Colon (tissue), 2 donors: ENCODE data around the gene PNPLA6.

Experiments
- FAIRE-seq: peaks from 2 replicates; lab custom pipeline; 2012; peaks lifted over from hg19 to GRCh38; lab: Jason Lieb, UNC
- donor health status: control.
- donor health status: control.

Gene PNPLA6

DNA sequence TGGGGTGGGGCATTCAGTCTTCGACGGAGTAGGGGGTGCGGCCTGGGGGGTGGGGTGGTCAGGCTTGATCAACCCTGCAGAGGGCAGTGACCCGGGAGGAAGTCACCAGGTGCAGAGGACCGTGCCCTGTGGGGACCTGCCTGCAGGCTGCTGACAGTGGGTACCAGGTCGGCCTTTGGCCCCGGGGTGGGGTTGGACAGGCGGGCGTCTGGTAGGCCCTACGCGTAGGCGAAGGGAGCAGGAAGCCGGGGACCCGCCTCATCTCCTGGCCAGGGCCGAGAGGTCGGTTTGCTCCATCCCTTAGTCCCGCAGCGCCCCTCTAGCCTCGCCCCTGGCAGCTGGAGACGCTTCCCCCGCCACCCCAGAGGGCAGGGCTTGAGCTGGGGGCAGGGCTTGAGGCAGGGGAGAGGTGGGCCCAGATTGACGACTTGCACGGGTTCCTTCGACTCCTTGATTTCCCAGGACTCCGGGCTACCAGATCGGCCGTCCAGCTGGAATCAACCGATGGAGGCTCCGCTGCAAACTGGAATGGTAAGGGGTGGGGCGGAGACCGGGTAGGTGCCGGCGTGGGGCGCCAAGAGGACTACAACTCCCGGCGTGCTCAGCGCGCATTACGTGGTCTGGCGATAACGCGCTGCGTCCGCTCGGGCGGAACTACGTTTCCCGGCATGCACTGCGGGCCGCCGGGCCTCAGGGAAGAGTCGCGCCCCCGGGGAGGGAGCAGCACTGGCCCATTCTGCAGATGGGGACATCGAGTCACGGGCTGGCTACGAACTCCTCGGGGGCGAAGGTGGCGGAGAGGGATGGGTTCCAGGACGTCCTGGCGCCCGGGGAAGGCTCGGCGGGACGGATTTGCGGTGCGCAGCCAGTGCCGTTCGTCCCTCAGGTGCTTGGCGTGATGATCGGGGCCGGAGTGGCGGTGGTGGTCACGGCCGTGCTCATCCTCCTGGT is at the start of gene PNPLA6:
Gene PNPLA6, plus strand, starts transcription at position 671 of the 951 bp plus-strand sequence. Its CDS starts 72 bp downstream, at position 743.
- FAIRE-seq, result no peak

DNA sequence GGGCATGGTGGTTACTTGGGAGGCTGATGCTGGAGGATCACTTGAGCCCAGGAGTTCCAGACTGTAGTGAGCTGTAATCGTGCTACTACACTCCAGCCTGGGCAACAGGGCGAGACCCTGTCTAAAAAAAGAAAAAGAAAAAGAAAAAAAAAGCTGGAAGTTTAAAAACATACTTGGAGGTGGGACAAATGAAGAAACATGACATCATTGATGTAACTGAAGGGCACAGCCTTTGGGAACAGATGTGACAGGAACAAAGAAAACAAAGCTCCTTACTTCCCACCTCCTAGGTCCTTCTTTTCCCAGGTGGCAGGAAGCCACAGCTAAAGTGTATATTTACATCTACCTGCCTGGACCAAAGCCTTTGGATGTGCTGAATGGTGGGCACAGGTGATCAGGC is 48.6 kb upstream of the PNPLA6 start:
- no peak for FAIRE-seq

DNA sequence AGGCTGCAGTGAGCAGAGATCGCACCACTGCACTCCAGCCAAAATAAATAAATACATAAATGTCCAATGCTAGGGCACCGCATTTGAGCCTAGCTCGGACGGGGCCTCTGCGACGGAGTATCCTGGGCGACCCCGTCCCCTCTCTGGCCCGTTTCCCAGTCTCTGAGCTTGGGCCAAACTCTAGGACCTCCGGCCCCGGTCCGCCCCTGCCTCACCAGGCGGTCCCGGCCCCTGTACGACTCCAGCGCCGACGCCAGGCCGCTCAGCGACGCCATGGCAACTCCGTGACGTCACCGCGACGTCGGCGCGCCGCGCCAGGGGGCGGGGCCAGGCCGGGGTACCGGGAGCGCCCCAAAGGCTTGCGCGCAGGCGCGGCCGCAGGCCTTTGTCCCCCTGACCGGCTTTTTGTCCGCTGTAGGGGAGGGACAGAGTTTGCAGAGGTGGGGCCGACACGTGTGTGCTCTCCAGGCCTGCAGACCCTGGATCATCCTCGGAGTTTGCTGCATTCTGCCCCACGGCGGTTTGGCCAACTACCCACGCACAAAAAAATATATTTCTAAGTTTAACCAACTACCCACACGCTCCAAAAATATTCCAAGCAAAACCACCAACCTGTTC is 46.7 kb upstream of the PNPLA6 start, which contains the start of gene PEX11G:
Gene PEX11G, minus strand, starts transcription at position 300 of the 618 bp plus-strand sequence. Its CDS starts 25 bp downstream, at position 275.
- no peak for FAIRE-seq

DNA sequence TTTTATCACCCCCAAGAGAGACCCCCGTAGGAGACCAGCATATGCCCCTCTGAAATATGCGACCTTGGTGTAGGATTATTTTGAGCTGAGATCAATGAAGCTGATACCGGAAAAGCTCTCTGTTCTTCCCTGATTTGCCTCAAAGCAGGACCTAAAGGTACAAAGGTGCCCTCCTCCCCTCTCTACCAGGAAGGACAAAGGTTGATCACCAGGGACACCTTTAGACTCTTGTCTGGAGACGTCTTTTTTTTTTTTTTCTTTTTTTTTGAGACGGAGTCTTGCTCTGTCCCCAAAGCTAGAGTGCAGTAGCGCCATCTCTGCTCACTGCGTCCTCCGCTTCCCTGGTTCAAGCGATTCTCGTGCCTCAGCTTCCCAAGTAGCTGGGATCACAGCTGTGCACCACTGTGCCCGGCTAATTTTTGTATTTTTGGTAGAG is 45.9 kb upstream of the PNPLA6 start:
- no peak for FAIRE-seq

- FAIRE-seq, result no peak
Observed at GRCh38 chr19:7492142-7492541, 43.4 kb upstream of the PNPLA6 start.

GRCh38 chr19:7492558-7492957 is 43.0 kb upstream of the PNPLA6 start:
- FAIRE-seq, result no peak

- FAIRE-seq, result no peak
Observed at GRCh38 chr19:7494416-7495098, 41.0 kb upstream of the PNPLA6 start.

DNA sequence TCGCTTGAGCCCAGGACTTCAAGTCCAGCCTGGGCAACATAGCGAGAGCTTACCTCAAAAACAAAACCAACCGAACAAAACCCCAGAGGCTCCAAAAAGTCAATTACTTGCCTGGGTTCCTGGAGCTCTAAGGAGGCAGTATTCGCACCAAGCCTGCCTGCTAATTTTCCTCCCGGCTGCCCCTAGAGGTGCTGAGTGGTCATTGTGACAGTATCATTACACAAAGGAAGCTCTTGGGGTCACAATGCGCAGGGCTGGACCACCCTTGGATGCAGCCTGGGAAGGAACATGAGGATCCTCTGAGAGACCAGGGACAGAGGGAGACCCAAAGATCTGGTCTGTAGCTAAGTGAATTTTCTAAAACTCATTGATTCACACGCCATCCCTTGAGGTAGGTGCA is 38.2 kb upstream of the PNPLA6 start:
- FAIRE-seq, result no peak

GRCh38 chr19:7500811-7501450 is 34.6 kb upstream of the PNPLA6 start:
- no peak for FAIRE-seq

DNA sequence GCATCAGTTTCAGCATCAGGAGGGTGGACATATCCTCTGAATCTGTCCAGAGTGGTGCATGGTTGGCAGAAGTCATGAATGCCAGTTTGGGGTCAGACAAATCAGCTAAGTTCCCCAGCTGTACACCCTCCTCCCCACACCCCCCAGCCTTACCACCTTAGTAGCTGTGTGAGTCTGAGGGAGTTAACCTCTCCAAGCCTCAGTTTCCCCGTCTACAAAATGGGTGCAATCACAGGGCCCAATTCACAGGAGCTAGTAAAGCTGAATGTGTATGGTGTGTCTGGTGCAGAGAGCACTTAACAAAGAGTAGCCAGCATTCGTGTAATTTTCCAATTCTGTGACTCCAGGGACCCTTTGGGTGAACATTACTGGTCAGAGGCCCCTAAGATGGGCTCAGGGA is 33.0 kb upstream of the PNPLA6 start:
- FAIRE-seq, result no peak

DNA sequence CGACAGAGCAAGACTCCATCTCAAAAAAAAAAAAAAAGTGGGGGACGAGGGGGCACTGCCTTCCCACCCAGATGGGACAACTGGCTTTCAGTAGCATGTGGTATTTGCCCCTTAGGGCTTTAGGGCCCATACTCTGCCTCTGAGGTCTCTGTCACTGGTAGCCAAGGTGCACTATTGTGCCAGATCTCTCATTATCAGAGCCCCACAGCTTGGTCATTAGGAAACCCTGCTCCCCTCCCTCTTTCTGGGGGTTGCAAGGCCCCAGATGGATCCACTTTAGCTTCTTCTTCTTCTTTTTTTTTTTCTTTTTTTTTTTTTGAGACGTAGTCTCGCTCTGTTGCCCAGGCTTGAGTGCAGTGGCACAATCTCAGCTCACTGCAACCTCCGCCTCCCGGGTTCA is 30.8 kb upstream of the PNPLA6 start:
- FAIRE-seq, result no peak

- FAIRE-seq, result no peak
Observed at GRCh38 chr19:7505288-7505681, 30.2 kb upstream of the PNPLA6 start.

GRCh38 chr19:7505682-7506384 is 29.7 kb upstream of the PNPLA6 start:
- no peak for FAIRE-seq

DNA sequence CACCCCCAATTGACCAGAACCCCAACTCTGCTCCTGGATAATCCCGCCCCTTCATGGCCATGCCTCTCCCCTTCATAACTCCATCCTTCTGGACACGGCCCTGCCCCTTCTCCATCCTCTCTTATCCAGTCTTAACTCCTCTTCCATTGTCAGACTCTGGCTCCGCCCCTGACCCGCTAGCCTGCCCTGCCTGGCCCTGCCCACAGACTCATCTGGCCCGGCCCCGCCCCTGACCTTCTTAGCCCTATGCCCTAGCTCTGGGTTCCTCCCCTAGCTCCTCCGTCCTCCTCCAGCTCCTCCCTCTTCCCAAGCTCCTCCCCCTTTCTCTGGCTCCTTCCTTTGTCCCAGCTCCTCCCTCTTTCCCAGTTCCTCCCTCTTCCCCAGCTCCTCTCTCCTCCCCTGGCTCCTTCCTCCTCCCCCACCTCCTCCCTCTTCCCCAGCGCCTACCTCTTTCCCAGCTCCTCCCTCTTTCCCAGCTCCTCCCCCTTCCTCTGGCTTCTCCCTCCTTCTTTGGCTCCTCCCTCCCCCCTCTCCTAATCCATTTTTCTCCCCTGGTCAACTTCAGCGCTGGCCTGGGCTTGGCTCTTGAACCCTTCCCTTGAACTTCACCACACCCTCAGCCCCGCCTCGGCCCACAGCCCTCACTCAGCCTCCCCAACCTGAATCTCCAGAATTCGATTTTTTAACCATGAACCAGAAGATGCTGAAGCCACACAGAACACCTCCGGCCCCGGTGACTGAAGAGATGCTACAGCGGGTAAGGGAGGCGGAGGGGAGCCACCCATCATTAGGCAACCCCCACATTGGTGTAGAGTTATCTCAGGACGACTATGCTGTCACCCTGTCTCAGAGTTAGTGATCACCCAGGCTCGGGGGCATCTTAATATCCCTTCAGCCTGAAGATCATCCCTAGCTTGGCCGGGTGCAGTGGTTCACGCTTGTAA is 28.9 kb upstream of the PNPLA6 start:
- FAIRE-seq, result no peak

DNA sequence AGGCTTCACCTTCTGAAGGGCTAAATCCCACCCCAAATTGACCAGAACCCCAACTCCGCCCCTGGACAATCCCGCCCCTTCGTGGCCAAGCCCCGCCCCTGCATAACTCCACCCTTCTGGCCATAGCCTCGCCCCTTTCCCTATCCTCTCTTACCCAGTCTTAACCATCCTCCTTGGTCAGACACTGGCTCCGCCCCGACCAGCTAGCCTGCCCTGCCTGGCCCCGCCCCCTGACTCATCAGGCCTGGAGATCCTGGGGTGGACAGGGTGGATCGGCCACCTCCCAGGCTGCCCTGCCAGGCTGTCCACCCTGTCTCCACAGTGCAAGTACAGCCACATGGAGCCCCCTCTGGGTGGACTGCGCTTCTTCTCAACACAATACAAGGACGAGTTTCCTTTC is 27.6 kb upstream of the PNPLA6 start:
- no peak for FAIRE-seq

DNA sequence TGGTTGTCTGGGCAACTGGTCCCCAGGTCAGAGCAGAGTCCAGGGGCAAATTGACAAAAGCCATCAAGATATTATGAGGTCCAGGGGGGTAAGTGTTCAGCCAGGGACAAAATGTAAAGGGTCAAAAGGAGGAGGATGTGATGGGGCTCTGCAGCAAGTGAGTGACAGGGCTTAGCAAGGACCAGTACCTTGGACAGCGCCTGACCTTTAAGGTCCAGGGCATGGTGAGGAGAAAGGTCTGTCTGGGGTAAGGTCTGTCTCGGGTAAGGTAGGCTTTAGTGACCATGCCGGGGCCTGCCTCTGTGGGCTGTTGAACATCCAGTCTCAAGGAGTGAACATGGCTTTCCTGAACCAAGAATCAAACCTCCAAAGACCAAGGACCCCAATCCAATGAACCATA is 25.9 kb upstream of the PNPLA6 start:
- no peak for FAIRE-seq

GRCh38 chr19:7512400-7512851 is 23.1 kb upstream of the PNPLA6 start:
- FAIRE-seq, result no peak

- FAIRE-seq, result no peak
Observed at GRCh38 chr19:7513809-7514642, 21.5 kb upstream of the PNPLA6 start.

- FAIRE-seq, result no peak
Observed at GRCh38 chr19:7515110-7515644, 20.3 kb upstream of the PNPLA6 start.
